GM15510 (cell line): ENCODE data around the gene OSBPL10.

Source experiments
- POLR2A ChIP-seq: IDR thresholded peaks from 3 replicates; pipeline ENCODE4 v1.6.1; 2011; ENCODE audit warnings: borderline replicate concordance; ENCODE audit not compliant: insufficient read length; ENCODE audit errors: extremely low read depth

Gene OSBPL10

DNA sequence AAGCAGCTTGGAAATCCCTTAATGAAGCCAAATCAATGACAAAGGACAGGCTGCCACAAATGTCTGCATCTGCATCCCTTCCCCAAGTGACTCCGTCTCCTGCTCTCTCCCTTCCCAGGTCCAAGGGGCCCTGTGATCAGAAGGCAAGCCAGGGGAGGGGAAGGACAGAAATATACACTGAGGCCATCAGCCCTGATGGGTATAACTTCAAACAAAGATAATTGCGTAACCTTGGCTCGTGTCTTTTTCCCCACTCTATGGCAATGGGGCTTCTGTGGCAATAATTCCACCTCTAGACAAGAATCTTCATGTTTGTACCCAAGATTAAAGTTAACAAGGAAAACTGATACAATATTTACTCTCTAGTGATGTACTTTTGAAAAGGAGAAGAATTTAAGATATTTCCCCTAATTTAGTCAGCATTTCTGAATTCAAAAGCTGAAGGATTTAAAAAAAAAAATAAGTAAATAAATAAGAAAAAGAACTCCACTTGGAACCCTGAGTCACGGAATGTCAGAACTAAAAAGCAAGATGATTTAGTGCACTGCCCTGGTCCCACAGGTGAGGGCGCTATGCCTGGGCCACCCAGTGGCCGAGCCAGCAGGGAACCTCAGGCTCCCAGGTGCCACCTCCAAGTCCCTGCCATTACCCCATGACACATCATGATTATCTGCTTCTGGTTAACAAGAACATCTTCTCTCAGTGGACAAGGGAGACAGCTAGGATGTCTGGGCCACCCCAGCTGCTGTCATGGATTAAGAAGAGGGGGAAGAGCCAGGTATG lies 293.9 kb downstream of the OSBPL10 start:
- TF ChIP-seq POLR2A: no peak

DNA sequence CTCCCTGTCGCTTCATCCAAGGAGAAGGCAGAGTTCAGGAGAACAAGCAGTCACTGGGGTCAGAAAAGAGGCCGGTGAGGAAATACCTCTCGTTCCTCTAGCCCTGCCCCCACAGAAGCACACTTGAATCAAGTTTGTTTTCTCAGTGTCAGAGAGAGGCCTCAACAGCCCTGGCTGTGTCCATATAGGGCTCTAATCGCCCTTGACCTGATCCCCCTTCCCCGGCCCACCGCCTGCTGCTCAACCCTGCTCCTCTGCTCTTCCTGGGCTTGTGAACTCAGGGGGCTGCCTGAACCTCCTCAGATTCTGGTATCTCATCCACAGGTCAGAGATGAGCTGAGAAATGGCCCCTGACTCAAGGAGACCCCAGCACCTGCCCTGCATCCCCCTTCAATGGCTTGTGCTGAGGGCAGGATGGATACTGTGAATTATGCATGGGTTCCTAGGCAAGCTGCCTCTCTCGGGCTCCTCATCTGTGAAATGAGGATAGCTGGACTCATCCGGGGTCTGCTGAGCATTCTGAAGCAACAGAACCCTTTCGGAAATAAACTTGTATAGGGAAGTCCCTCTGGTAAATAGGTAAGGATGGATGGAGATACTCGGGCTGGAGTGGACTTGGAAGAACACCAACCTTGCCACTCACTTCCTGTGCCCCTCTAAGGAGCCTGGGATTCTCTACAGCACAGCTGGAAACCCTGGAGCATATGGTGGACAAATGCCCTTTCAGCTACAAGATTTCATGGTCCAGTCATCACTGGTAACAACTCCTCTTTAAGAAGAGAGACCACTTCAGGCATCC lies 300.8 kb downstream of the OSBPL10 start:
- TF ChIP-seq POLR2A: no peak

DNA sequence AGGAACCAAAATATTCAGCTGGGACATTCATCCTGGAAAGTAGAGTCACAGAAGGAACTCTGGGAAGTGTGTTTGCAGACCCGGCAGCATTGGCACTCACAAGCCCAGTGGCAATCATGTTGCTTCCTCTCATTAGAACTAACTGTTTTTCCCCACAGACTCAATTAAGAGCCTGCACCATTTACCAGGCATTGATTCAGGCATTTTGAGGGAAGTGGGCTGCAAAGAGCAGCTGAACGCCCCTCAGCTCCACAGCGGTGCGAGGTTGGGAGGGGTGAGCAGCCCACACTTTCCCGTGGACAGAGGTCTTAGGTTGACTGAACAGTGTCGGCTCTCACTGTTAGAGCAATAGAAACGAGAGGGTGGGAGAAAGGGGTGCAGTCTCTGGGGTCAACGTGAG lies 304.5 kb downstream of the OSBPL10 start:
- no peak for TF ChIP-seq POLR2A

DNA sequence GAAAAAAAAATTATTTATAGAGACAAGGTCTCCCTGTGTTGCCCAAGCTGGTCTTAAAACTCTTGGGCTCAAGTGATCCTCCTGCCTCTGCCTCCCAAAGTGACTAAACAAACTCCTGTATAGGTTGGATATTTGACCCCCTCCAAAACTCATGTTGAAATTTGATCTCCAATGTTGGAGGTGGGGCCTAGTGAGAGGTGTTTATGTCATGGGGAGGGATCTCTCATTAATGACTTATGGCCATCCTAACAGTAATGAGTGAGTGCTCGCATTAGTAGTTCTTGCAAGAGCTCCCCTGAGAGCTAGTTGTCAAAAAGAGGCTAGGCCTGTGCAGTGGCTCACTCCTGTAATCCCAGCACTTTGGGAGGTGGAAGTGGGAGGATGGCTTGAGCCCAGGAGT lies 307.1 kb downstream of the OSBPL10 start:
- no peak for TF ChIP-seq POLR2A

DNA sequence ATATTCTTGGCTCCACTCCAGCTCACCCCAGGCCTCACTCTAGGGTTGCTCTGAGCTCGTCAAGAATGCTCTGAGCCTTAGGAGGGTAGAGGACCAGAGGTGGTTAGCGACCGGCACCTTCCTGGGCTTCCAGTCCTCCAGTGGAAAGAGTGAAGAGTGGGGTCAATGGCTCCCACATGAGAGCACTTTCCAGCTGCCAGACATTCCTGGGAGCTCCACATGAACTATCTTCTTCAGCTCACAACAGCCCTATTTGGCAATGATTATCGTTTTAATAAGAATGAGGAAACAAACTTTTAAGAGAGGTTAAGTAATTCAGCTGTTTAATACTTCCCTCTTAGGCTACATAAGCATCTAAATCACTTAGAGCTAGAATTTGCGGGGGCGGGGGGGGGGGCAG lies 309.1 kb downstream of the OSBPL10 start:
- no peak for TF ChIP-seq POLR2A

DNA sequence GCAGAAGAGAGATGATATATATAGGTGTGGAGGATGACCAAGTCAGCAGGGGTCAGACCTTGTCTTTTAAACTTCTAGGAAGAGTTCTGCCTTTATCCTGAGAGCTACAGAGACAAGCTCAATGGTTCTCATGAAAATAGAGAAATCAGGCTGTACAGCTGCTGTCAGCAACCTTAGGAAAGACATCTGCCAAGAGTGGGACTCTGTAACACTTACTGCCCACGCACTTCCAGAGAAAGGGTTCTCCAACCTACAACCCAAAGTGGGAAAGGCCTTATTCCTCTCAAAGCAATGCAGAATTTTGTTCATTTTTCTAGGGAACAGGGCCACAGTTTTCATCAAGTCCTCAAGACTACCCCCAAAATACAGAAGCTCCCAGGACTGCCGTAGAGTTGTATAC lies 309.6 kb downstream of the OSBPL10 start:
- no peak for TF ChIP-seq POLR2A

DNA sequence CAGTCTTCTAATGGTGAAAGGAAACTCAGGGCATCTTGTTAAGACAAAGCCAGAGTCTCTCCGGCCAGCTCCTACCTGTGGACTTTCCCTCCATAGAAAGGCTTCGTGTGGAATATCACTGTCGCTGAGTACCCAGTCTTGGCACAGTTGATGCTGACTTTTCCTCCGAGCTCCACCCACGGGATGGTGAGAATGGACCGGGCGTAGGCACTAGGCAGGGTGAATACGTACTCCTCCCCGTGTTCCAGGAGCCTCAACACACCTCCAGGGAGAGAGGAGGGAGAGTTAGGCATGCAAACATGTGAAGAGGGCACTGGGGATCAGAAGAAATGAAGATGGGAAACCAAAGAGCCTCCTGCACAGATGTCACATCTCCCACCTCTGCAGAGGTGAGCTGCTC lies 310.3 kb downstream of the OSBPL10 start:
- TF ChIP-seq POLR2A: no peak

DNA sequence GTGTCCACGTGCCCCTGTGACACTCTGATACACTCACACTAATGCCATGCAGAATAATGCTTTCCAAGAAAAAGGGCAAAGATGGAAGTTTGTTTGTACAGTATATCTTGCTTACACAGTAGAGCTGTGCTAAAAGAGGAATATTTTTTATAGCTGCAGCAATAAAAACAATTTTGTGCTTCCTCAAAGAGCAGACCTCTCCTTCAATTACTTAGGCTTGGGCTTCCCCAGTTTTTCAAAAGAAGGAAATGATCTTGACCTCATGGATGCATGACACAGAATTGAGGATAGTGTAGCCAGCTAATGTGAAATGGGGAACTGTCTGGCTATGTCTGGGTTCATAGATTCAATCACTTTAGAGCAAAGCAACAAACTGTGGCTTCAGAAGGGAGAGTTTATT lies 310.9 kb downstream of the OSBPL10 start:
- TF ChIP-seq POLR2A: no peak

DNA sequence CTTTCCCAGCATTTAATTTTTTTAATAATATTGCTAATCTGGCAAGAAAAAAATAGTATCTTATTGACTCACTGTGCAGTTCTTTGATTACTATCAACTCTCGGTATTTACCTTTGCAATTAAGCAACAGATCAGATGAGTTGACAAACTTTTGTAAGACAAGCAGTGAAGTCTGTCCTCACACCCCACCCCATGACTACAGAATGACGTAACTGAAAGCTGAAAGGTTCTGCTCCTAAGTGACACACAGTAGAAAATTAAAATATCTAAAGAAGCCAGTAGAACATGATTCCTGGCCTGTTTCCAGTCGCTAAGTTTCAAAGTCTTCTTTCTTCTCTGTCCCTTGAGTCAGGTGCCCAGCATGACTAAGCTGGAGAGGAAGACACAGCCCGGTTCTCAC lies 312.8 kb downstream of the OSBPL10 start:
- no peak for TF ChIP-seq POLR2A

DNA sequence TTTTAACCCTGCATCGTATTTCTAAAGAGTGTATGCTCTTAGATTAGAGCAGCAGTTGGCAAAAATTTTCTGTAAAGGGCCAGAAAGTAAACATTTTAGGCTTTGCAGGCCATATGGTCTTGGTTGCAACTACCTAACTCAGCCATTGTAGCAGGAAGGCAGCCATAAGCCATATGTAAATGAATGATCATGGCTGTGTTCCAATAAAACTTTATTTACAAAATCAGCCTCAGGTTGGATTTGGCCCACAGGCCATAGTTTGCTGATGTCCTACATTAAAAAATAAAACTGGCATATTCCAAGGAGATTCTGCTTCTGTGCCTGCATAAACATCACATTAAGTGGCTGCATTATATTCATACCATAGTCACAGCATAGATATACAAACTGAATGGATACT lies 313.5 kb downstream of the OSBPL10 start:
- TF ChIP-seq POLR2A: no peak

DNA sequence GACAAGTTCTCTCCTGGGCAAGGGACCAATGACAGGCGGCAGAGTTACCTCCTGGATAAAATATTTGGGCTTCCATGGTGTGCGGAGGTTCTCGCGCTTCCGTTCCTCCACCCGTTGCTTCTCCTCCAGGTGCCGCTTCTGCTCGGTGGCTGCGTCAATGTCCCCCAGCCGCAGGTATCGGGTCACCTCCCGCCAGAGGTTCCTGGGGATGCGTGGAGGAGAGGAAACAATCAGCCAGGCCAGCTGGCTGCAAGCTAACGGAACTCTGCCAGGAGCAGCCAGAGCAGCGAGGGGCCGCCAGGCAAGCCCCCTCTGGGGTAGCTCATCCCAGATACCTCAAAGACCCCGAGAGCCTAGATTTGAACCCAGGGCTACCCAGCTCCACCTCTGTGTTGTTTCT lies 317.0 kb downstream of the OSBPL10 start:
- no peak for TF ChIP-seq POLR2A

DNA sequence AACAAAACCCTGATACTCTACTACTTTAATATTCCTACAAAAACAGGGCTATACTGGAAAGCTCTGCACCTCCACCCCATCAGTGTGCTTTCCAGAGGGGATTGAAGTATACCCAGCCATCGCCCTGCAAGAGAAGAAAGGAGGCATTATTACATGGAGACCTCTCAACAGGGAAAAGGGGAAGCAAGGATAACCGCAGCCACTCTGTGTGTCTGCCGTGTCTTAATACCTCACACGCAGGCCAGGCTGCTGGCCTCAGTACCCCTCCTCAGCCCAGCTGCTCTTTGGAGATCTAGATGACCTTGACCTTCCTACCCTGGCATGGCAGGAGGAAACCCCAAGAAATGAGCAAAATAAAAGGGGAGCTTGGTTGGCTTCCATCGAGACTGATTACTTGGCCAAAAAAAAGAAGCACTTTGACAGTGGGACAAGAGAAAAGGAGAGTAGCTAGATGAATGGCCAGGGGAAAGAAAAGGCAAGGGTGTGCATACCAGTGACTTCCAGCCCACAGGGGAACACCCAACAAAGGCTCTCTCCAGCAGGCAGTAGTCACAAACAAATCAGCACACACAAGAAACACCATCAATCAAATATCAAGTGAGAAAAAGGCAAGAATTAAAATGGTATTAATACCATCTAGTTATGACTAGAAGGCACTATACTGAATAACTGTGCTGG lies 318.9 kb downstream of the OSBPL10 start:
- no peak for TF ChIP-seq POLR2A

DNA sequence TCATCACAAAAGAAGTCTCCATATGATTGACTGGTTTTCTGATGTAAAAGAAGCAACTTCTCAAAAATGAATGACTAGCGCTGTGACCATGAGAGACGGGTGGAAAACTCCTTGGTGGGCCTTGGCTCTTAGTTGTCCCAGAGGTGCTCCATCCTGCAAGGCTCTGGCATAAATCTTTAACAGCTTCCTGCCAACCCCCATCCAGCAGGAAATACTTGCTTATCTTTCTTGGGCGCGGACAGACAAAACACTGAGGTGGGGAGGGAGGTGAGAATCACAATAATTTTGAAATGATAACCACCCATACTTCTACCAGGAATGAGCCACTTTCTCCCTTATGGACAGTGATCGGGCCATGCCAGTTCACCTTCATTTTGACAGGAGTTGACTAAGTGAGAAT lies 319.8 kb downstream of the OSBPL10 start:
- TF ChIP-seq POLR2A: no peak

DNA sequence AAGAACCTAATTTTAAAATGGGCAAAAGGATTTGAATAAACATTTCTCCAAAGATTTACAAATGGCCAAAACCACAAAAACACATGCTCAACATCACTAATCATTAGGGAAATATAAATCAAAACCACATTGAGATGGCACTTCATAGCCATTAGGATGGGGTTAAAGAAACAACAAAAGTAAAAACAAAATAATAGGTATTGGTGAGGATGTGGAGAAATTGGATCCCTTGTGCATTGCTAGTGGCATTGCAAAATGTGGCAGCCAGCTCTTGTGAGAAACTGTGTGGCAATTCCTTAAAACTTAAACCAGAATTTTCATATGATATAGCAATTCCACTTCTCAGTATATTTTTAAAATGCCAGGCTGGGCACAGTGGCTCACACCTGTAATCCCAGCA lies 321.8 kb downstream of the OSBPL10 start:
- TF ChIP-seq POLR2A: no peak

DNA sequence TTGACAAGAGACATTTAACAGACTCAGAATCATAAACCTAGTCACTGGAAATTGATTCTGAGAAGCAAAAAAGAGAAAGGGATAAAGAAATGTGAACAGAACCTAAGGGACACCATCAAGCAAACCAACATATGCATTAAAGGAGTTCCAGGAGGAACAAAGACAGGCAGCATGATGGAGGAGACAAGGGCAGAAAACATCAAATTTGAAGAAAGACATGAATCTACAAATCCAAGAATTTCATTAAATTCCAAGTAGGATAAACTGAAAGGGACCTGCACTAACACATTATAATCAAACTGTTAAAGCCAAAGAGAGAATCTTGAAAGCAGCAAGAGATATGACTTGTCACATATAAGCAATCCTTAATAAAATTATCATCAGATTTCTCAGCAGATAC lies 326.1 kb downstream of the OSBPL10 start:
- no peak for TF ChIP-seq POLR2A

DNA sequence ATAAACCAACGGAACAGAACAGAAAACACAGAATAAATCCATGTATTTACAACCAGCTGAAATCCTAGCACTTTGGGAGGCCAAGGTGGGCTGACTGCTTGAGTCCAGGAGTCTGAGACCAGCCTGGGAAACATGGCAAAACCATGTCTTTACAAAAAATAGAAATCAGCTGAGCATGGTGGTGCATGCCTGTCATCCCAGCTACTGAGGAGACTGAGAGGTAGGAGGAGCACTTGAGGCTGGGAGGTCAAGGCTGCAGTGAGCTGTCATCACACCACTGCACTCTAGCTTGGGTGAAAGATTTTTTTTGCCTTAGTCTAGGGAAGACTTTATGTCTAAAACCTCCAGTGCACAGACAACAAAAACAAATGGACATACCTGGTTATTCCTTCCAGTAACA lies 327.6 kb downstream of the OSBPL10 start:
- no peak for TF ChIP-seq POLR2A

DNA sequence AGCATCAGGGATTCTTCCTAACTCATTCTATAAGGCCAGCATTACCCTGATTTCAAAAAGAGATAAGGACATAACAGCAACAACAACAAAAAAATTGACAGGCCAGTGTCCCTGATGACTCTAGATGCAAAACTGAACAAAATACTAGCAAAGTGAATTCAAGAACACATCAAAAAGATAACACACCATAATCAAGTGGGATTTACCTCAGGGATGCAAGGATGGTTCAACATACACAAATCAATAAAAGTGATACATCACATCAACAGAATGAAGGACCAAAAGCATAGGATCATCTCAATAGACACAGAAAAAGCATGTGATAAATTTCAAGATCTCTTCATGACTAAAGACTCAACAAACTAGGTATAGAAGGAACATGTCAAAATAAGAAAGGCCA lies 328.8 kb downstream of the OSBPL10 start:
- TF ChIP-seq POLR2A: no peak
